ENCODE results near the gene RPTOR. TPM values are rescaled to one million over a fixed set of nuclear protein-coding genes. Genes with fewer than 3 reads are reported as not detected.

Gene RPTOR
- total and polyA plus RNA-seq, 2 donors (not counting 3 experiments of a cell fraction or from before 2014, with no cell fraction given): 10.7 to 41.8 TPM

DNA sequence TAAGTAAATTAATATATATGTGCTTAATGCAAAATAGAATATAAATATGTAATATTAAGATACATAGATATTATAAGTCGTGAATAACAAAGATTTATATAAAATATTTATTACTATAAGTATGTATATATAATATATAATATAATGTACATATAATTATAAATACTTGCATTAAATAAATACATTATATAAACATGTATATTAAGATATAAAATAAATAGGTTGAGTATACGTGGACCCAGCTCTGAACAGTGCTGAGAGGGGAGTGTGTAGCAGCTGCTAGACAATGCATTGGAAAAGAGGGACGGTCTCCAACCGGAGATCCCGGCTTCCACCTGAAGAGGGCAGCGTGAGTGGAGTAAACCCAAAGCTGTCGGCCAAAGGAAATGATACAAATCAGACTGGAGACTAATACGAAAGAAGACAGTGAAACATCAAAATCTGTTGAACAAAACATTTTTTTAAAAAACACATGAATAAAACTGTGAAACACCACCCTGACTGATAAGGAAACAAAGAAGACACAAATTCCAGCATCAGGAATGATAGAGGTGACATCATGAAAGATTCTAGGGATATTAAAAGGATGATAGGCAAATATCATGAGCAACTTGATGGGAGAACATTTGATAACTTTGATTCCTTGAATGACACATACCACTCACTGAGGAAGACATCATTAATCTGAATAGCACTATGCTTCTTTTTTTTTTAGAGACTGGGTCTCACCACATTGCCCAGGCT is 321.6 kb downstream of the RPTOR start:
- Histone ChIP-seq H3K36me3 (ENCODE audit: control insufficient read depth in 2 of 2, extremely low read depth in 1 of 2, insufficient read depth in 2 of 2, low read length in 2 of 2) (no peaks in the 10 kb centered on the region), H3K27me3 (ENCODE audit: control insufficient read depth in 2 of 2, insufficient read depth in 2 of 2, low read length in 2 of 2) (no peaks in the 10 kb centered on the region), H3K9ac (replicated peaks; ENCODE audit: extremely low read depth, insufficient read depth, low read length) (no peak overlapping the region), H3K4me3 (replicated peaks in 1 of 3; ENCODE audit: insufficient read depth in 1 of 3, low read depth in 1 of 3, low read length in 3 of 3) (no peak overlapping the region), H3K4me2 (ENCODE audit: insufficient read depth, low read length) (peak overlapping the region; percentile 37), H2AFZ (ENCODE audit: low read depth, low read length) (no peak overlapping the region), H3K9me1 (replicated peaks; ENCODE audit: control insufficient read depth, extremely low read depth, insufficient read depth, low read length) (no peaks in the 10 kb centered on the region), H3K79me2 (ENCODE audit: control insufficient read depth, insufficient read depth, low read length) (no peaks in the 10 kb centered on the region), H3K27ac (ENCODE audit: insufficient read depth, low read depth, low read length) (no peak overlapping the region), H4K20me1 (replicated peaks; ENCODE audit: control insufficient read depth, extremely low read depth, insufficient read depth, low read length) (no peaks in the 10 kb centered on the region), H3K9me3 (replicated peaks; ENCODE audit: control insufficient read depth, insufficient read depth, low read length) (no peaks in the 10 kb centered on the region), H3K4me1 (ENCODE audit: control insufficient read depth, extremely low read depth, insufficient read depth, low read length) (peaks cover 5% of the 10 kb centered on the region)
- intact Hi-C loops (cut with micrococcal nuclease) (loop anchor here (1.0 to 10.0 kb wide), 7 partner anchors 25 to 439 kb away; no protein-coding TSS in a partner anchor), dilution Hi-C loops (cut with MboI; ENCODE audit: extremely low pct_ligation_motif_present, low sequenced_read_pairs) (no loop called here)
- FAIRE-seq (peak; percentile 92), DNase-seq (ENCODE audit: low read depth, low spot score) (peak; percentile 84)
- no TSS peak for BruUV-seq (replicated peaks)
- POLR2A ChIA-PET: no interaction called here
- TF ChIP-seq CTCF (IDR thresholded peaks at IDR 0.05; ENCODE audit: extremely low read depth in 1 of 2, insufficient read depth in 1 of 2, low read depth in 1 of 2, low read length in 2 of 2) (peak; percentile 75 to 83), GATA2 (IDR thresholded peaks at IDR 0.05; ENCODE audit: insufficient read depth, insufficient read length, low read depth, low read length) (peak; percentile 36), MYC (IDR thresholded peaks at IDR 0.05; ENCODE audit: low read depth, low read length) (no peak)
- CTCF ChIA-PET: interaction anchor here (0.6 to 2.4 kb wide), 19 partner anchors 10 to 439 kb away, joined by 3 to 54 read pairs (median 3); no protein-coding TSS in a partner anchor

GRCh38 chr17:80868022-80868609 is 323.5 kb downstream of the RPTOR start:
- Histone ChIP-seq H4K20me1 (replicated peaks; ENCODE audit: control insufficient read depth, extremely low read depth, insufficient read depth, low read length) (no peaks in the 10 kb centered on the region), H3K27ac (ENCODE audit: insufficient read depth, low read depth, low read length) (no peak overlapping the region), H2AFZ (ENCODE audit: low read depth, low read length) (no peak overlapping the region), H3K27me3 (ENCODE audit: control insufficient read depth in 2 of 2, insufficient read depth in 2 of 2, low read length in 2 of 2) (no peaks in the 10 kb centered on the region), H3K9ac (replicated peaks; ENCODE audit: extremely low read depth, insufficient read depth, low read length) (no peak overlapping the region), H3K79me2 (ENCODE audit: control insufficient read depth, insufficient read depth, low read length) (no peaks in the 10 kb centered on the region), H3K9me3 (replicated peaks; ENCODE audit: control insufficient read depth, insufficient read depth, low read length) (no peaks in the 10 kb centered on the region), H3K4me1 (ENCODE audit: control insufficient read depth, extremely low read depth, insufficient read depth, low read length) (peaks cover 10% of the 10 kb centered on the region), H3K9me1 (replicated peaks; ENCODE audit: control insufficient read depth, extremely low read depth, insufficient read depth, low read length) (no peaks in the 10 kb centered on the region), H3K36me3 (ENCODE audit: control insufficient read depth in 2 of 2, extremely low read depth in 1 of 2, insufficient read depth in 2 of 2, low read length in 2 of 2) (no peaks in the 10 kb centered on the region), H3K4me2 (ENCODE audit: insufficient read depth, low read length) (no peak overlapping the region), H3K4me3 (replicated peaks in 1 of 3; ENCODE audit: insufficient read depth in 1 of 3, low read depth in 1 of 3, low read length in 3 of 3) (no peak overlapping the region)
- TF ChIP-seq POLR2A (IDR thresholded peaks at IDR 0.05; ENCODE audit: low read depth, low read length): no peak
- no peak for TF ChIP-seq POLR2AphosphoS5 (IDR thresholded peaks at IDR 0.05; ENCODE audit: insufficient read depth, low read depth, low read length)
- TF ChIP-seq EZH2 (IDR thresholded peaks at IDR 0.05; ENCODE audit: borderline replicate concordance, low read depth, low read length, severe bottlenecking): no peak
- TF ChIP-seq, protein P1, sequence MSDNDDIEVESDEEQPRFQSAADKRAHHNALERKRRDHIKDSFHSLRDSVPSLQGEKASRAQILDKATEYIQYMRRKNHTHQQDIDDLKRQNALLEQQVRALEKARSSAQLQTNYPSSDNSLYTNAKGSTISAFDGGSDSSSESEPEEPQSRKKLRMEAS (IDR thresholded peaks at IDR 0.05; ENCODE audit: insufficient read depth, insufficient read length): no peak
- TF ChIP-seq GATA2 (IDR thresholded peaks at IDR 0.05; ENCODE audit: insufficient read depth, insufficient read length, low read depth, low read length): no peak
- TF ChIP-seq FOS (IDR thresholded peaks at IDR 0.05; ENCODE audit: borderline replicate concordance, insufficient read depth, low read length): no peak
- TF ChIP-seq CTCF (IDR thresholded peaks at IDR 0.05; ENCODE audit: extremely low read depth in 1 of 2, insufficient read depth in 1 of 2, low read depth in 1 of 2, low read length in 2 of 2): no peak
- no peak for TF ChIP-seq JUN (IDR thresholded peaks at IDR 0.05; ENCODE audit: borderline replicate concordance, insufficient read depth, insufficient read length, low read depth)
- TF ChIP-seq MYC (IDR thresholded peaks at IDR 0.05; ENCODE audit: low read depth, low read length): no peak
- no peak for DNase-seq (ENCODE audit: low read depth, low spot score)
- no TSS peak for BruUV-seq (replicated peaks)
- POLR2A ChIA-PET: no interaction called here
- CTCF ChIA-PET: no interaction called here
- dilution Hi-C loops (cut with MboI; ENCODE audit: extremely low pct_ligation_motif_present, low sequenced_read_pairs) (no loop called here), intact Hi-C loops (cut with micrococcal nuclease) (loop anchor here (10.0 kb wide), 1 partner anchor 293 kb away; no protein-coding TSS in a partner anchor)
- no peak for FAIRE-seq

Measured in endothelial cell of umbilical vein (primary cell).